NCI-H446 treated with DMSO at 0.1 percent for 48 hours (cell line): ENCODE results near the gene JAG2.

ENCODE experiments used
- DNase-seq: peaks from one replicate; lab custom pipeline; 2025; lab: John Stamatoyannopoulos, UW

Gene JAG2

GRCh38 chr14:105203701-105204100 is 35.1 kb upstream of the JAG2 start:
- no peak for DNase-seq

GRCh38 chr14:105203057-105203531 is 34.5 kb upstream of the JAG2 start:
- DNase-seq, result no peak

- no peak for DNase-seq
These were observed 33.4 kb upstream of the JAG2 start for GRCh38 chr14:105201925-105202513.

- no peak for DNase-seq
These were observed 32.8 kb upstream of the JAG2 start for GRCh38 chr14:105201156-105201924.

DNA sequence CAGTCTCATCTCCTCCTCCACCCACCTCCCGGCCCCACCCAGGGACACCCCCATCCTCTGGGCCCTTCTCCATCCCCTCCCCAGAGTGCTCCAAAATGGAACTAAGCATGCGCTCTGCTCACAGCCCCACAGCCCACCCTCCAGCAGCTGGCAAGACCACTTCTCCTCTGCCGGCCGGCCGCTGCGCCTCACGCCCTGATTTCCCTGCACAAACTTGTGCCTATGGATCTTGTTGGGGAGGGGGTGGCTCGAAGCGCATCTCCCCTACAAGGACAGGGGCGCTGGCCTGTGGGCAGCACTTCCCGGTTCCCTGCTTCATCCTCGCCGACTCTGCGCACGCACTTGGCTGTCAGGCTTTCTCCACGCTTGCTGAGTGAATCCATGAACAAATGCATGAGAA is 32.1 kb upstream of the JAG2 start:
- DNase-seq, result no peak

GRCh38 chr14:105200074-105200473 is 31.5 kb upstream of the JAG2 start:
- DNase-seq, result no peak

- no peak for DNase-seq
These were observed 30.5 kb upstream of the JAG2 start for GRCh38 chr14:105199093-105199492.

GRCh38 chr14:105198588-105198987 is 30.0 kb upstream of the JAG2 start:
- no peak for DNase-seq

GRCh38 chr14:105197211-105197641 is 28.6 kb upstream of the JAG2 start:
- DNase-seq, result no peak

GRCh38 chr14:105196265-105196960 is 27.8 kb upstream of the JAG2 start:
- no peak for DNase-seq

DNA sequence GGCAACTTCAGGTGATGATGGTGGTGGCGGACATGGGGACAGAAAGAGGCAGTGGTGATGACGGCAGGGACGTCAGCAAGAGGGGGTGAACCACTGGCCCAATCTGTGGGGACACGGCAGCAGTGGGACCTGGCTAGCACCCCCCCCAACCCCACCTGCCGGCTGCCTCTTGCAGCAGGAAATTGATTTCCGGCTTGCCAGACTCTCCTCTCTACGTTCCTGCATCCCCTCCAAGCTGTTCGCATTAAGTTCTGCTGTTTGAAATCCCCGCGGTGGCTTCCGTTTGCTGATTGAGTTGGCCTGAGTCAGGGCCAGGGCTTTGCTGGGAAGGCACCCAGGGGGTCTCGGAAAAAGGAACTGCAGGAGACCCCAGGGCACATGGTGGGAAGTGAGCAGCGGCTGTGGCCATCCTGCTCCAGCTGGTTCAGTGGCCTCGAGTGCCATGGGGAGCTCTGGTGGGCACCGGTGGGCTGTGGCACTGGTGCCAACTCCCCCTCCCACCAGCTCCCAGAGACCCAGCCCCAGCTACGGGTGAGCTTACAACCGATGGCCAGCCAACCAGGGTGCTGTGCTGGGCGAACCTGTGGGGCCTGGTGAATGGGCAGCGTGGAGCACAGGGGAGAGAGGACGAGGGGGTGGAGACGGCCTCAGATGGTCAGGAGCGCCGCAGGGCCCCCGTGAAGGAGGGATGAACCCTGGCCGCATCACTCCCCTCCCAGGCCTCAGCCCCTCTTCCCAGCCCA is 27.1 kb upstream of the JAG2 start:
- no peak for DNase-seq

DNA sequence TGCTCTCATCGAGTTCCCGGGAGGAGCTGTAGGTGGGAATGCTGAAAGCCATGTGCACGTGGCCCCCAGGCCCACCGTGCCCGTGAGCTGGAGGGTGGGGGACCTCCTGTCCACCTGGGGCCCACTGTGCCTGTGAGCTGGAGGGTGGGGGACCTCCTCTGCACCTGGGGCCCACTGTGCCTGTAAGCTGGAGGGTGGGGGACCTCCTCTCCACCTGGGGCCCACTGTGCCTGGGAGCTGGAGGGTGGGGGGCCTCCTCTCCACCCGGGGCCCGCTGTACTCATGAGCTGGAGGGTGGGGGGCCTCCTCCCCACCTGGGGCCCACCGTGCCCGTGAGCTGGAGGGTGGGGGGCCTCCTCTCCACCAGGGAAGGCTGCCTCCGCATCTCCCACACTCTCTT is 26.5 kb upstream of the JAG2 start:
- no peak for DNase-seq

DNA sequence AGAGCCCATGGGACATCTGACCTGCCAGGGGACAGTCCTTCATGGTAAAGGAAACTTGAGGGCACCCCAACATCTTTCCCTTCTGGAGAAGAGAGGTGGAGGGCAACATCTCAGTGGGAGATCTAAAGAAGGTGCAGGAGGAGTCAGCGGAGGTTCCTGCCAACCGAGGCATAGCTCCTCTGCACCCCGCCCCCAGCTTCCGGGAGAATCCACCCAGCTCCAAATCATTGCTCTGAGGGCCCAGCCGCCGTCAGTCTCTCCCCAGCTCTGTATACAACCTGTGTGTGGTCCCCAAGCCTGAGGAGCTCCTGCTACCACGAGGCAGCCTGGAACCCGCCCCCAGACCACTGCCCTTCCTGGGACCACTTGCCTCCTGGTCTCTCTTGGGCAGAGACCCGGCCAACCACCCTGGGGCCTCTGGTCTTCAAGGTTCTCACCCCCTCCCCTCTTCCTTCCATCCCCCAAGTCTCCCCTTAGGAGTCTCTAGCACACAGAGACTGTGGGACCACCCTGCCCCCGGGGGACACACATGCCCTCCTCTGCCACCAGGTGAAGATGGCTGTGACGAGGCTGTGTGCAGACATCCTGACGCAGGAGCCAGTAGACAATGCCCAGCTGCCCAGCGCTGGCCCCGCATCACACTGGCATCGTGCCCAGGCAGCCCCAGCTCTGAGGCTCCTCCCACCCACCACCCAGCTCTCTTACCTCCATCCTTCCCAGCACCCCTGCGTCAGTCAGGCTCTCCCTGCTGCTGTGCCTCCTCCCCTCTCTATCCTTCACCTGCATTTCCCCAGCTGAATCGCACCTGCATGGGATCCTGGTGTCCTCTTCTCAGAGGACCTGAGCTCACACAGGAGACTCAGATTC is 25.6 kb upstream of the JAG2 start:
- DNase-seq, result no peak

DNA sequence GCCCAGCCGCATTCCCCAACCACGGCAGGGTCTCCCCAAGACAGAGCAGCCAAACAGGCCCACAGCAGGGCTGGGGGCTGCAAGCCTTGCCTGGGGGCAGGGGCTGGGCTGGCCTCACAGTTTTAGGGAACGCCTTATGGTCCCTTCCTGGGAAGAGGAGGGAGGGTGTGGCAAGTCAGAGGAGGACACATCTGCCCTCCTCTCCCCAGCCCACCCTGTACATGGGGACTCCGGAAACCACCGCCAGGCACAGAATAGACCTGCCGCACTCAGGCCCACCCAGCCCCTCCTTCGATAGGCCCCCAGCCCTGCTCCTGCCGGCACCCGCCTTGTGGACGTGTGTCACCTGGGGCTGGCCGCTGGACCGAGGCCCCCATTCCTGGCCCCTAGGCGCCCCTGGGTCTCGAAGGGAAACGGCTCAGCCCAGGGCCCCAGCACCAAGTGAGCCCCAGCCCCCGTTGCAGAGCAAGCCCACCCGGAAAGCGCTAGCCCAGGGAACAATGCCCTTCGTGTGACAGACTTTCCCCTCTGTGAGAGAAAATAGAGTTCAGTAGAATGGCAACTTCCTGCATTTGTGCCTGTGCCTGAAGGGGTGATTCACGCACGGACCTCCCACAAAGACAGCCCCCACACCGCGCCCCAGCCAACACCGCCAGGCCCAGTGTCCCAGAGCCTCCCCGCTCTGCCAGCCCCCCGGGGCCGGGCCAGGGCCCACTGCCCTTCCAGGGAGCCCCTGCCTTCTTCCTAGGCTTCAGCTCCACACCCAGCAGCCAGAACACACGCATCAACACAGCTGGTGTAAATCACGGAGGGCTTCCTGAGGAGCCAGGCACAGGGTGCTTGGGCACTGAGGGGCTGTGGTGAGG is 24.5 kb upstream of the JAG2 start:
- no peak for DNase-seq

DNA sequence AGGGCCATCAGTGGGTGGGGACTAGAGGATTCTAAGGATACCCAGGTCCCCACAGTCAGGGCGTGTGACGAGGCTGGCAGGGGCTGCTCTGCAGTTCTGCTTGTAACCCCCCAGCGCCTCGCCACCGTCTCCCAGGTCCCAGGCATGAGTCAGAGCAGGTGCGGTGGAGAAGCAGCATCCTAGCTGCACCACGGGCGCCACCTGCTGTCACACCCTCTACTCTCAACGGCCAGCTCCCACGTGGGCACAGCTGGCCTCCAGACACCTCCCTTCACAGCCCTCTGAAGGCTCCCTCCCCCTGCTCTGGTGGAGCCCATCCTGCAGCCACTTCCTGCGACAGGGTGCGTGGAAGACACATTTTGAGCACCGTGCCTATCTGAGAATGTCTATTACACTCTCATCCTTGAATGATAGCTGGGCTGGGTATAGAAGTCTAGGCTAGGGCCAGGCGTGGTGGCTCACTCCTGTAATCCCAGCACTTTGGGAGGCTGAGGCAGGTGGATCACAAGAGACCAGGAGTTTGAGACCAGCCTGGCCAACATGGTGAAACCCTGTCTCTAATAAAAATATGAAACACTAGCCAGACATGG is 19.5 kb upstream of the JAG2 start:
- DNase-seq, result no peak

GRCh38 chr14:105187116-105187515 is 18.5 kb upstream of the JAG2 start:
- no peak for DNase-seq

DNA sequence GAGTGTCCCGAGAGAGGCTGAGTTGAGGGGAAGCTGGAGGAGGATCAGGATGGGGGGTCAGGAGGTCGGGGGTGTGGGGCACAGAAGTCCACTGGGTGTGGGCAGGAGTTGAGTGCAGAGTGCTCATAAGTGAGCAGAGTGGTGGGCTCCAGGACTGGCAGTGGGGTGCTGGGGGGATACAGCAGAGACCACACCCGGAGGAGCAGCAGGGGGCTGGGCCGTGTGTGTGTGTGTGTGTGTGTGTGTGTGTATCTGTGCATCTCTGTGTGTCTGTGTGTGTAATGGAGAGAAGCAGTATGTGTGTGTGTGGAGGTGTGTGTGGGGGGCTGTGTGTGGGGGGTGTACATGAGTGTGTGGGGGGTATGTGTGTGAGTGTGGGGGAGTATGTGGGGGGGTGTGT is 17.4 kb upstream of the JAG2 start:
- no peak for DNase-seq

GRCh38 chr14:105185001-105185400 is 16.4 kb upstream of the JAG2 start:
- no peak for DNase-seq

- no peak for DNase-seq
These were observed 15.9 kb upstream of the JAG2 start for GRCh38 chr14:105184461-105184860.
